Spleen (tissue), 7 donors: ENCODE measurements around the gene IFNGR1.

ENCODE experiments used
- POLR2A ChIP-seq, 3 donors: fragments of 450-650 bp; IDR thresholded peaks; one replicate each; pipeline ENCODE4 v1.5.1; 2017; ENCODE audit warnings: antibody characterized with exemption in 3 of 3, mild to moderate bottlenecking in 1 of 3
- TF ChIP-seq, protein P1 (sequence below), 11 experiments: fragments of 200-600 bp in 7 of 11; fragments of 450-650 bp in 4 of 11; sonication (generic) in 4 of 11; IDR thresholded peaks in 8 of 11; conservative IDR thresholded peaks in 3 of 11; 1 replicate in 7 of 11; 2 replicates in 4 of 11; pipeline versions ENCODE4 v1.4.0 to v1.8.0; 2016 to 2021; ENCODE audit warnings: antibody characterized with exemption in 11 of 11, inconsistent platforms in 4 of 11, mild to moderate bottlenecking in 1 of 11
- donor health status: DM: no; HTN: no; CAD: no; lungs with moderate emphysema.
- donor health status: DM: no; HTN: no; CAD: no.
- donor health status: DM: no; HTN: no; CAD: no.

DNA sequence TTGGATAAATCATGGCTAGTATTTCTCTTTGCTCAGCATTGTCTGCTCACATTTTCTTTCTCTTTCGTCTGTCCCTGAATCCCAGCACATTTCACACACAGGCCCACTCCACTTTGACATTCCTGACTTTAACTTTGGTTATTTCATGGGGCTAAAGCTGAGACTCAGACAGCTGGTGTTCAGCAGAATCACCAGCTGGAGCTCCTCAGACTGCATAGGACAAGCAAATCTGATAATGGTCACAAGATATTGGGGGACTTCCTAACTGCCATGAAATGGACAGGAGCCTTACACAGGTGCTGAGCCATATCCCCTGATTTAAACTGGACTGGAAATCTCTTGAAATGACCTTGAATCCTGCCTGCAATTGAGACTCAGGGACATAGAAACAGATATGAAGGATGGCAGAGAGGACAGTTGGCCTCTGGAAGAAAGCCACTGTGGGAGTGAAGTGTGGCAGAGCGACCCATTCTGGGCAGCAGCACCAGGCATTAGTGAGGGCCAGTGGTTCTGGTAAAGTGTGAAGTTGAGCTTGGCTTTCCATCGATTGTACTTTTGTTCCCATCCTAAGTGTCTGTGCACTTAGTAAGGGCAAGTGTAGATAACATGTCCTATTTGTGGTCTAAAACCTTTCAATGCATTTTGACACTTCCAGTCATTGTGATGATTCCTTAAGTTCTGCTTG is 10.0 kb upstream of the IFNGR1 start:
- TF ChIP-seq, protein P1, sequence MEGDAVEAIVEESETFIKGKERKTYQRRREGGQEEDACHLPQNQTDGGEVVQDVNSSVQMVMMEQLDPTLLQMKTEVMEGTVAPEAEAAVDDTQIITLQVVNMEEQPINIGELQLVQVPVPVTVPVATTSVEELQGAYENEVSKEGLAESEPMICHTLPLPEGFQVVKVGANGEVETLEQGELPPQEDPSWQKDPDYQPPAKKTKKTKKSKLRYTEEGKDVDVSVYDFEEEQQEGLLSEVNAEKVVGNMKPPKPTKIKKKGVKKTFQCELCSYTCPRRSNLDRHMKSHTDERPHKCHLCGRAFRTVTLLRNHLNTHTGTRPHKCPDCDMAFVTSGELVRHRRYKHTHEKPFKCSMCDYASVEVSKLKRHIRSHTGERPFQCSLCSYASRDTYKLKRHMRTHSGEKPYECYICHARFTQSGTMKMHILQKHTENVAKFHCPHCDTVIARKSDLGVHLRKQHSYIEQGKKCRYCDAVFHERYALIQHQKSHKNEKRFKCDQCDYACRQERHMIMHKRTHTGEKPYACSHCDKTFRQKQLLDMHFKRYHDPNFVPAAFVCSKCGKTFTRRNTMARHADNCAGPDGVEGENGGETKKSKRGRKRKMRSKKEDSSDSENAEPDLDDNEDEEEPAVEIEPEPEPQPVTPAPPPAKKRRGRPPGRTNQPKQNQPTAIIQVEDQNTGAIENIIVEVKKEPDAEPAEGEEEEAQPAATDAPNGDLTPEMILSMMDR (IDR thresholded peaks at IDR 0.05 in 8 of 11, conservative IDR thresholded peaks at IDR 0.05 in 3 of 11), result no peak
- TF ChIP-seq POLR2A (IDR thresholded peaks at IDR 0.05), result no peak
